ENCODE results near the gene OR52R1. TPM values are rescaled to one million over a fixed set of nuclear protein-coding genes. Genes with fewer than 3 reads are reported as not detected.
"Not testable (repeated sequence)": the region's sequence is repeated elsewhere in the genome, so short reads cannot be mapped to it uniquely, and the experiment has no call there.

OR52R1 gene
- not detected for total RNA-seq

DNA sequence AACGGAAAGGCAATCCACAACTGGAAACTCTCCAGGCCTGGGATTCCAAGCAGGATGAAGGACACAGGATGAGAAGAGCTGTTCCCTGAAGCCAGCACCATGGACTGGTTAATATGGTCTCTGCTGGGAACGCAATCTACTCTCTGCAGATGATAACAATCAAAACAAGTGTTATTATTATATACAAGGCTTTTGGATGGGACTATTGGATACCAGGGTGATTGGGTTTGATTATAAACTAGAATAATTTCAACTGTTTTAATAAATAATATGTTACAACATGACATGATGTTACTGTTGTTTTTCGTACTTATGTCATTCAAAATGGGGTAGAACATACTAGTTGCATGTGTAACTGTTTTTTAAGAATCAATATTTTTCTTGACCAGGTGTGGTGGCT lies at the start of gene OR52R1:
TSS of gene OR52R1 (minus strand) at position 101 of the 400 bp plus-strand sequence. CDS start at position 101, 0 bp downstream.
- CTCF ChIA-PET, result interaction anchor here (0.7 kb wide), 1 partner anchor 177 kb away, joined by 3 read pairs; no protein-coding TSS in a partner anchor
- POLR2A ChIA-PET, result no interaction called here

DNA sequence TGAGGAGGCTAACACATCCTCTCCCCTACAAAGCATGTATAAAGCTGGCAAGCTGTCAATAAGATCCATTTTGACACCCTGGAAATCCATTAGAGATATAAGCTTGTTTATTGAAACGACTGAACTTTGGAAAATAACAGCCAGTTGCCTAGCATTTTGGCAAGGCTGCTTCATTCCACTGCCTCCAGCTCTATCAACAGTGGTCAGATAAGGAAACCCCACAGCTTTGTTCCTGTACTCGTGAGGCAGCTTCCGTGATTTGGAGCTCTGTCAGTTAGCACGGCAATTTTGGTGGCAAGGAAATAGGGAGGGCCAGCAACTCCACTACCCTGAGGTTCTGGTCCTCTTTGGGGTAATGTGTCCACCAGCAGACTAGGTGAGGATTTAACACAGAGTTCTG lies 46.9 kb upstream of the OR52R1 start:
- POLR2A ChIA-PET, result no interaction called here

DNA sequence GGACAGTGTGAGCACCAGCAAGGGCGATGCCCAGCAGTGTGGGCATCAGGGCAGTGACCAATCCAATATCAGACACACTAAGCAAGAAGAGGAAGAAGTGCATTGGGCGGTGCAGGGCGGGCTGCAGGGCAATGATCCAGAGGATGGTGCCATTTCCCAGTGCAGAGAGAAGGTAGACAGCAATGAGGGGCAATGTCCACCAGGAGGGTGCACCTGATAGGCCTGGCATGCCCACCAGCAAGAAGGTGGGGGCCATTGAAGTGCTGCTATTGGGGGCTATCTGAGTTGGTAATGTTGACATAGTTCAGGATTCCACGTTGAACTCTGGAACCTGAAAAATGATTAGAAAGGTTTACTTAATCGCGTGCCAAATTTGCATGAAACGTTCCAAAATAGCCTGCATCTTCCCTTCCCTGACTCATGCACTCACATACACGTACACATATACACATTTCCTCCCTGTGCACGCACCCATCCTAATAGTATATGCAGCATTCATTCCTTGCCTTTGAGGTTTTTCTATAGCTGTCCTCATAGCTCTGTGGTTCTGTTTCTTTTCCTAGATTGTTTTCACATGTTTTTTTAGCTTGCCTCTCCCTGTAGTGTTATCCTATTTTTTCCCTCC lies 44.8 kb upstream of the OR52R1 start, which contains the start of gene OR51S1:
TSS of gene OR51S1 (minus strand) at position 301 of the 625 bp plus-strand sequence. CDS start at position 301, 0 bp downstream.
- CTCF ChIA-PET, result no interaction called here
- POLR2A ChIA-PET, result no interaction called here

More for the DNA sequence above, 46.9 kb upstream of the OR52R1 start:
- CTCF ChIA-PET, result no interaction called here

DNA sequence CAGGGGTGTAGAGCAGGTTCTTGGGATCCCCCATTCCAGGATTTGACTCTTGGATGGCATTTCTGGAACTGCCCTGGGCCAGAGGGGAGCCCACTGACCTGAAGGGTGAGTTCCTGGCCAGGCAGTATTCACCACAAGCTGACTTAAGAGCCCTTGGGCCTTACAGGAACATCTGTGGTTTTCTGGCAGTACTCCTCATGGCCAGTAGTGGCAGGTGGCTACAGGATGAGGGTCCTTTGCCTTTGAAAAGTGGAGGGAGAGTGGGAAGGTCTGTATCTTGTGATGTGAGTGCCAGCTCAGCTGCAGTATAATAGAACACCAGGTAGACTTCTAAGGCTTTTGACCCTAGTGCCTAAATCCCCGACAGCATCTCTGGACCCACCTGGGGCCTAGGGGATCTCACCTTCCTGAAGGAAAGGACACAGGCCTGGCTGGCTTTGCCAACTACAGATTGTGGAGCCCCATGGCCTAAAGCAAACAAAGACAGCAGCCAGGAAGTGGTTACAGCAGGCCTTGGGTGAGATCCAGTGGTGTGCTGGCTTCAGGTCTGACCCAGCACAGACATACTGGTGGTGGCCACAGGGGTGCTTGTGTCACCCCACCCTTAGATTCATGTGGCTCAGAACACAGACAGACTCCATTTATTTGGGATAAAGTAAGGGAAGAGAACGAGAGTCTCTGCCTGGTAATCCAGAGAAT lies 35.8 kb upstream of the OR52R1 start:
- POLR2A ChIA-PET, result no interaction called here
- CTCF ChIA-PET, result no interaction called here

DNA sequence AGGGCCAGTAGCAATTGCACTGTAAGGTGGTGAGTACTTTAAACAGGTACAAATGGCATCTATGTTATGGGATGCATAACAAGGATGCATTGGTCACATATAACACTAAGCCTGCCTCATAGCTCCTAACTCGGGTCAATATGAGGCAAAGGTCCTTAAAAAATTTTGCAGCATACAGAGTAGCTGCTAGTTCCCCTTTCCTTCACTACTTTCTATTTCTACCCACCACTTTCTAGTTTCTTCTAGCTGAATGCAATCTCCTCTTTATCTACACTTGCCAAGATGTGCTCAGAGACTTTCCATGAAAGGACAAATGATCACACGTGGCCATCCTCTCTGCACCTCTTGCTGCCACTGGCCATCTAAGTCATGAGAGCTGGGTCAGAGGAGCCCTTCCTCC lies 26.7 kb upstream of the OR52R1 start:
- ChIA-PET POLR2A (no interaction called here), CTCF (no interaction called here)

DNA sequence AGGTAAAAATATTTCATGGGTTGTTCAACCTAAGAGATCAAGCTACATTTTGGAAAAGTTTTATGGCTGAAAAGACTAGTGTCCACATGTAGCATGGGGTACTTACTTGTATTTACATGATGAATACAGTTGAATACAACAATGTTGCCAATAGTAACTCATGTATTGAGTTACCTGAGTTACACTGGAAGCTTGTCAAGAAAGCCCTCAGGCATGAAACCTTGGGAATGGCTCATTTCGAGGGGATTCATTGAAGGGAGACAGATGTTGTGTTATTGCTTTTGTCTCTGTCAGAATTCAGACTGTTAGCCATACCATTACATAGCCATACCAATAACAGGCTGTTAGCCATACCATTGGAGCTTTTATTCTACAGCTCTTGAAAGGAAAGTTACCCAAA lies 26.2 kb upstream of the OR52R1 start:
- ChIA-PET POLR2A (no interaction called here), CTCF (no interaction called here)

DNA sequence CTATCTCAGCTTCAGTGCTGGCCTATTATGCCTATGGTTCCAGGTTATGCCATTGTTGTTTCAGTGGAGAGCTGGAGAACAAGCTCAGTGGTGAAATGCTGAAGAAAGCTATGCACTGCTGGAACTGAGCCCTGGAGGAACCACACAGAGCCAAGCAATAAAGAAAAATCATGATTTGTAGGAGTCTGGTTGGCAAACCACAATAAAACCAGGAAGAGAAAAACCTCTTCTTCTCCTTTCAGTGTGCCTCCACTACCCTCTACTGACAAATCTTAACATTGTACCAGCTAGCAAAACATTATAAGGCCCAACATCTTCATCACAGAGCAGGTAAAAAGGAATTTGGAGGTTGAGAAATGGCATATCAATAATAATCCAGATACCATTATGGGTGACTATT lies 22.2 kb upstream of the OR52R1 start:
- POLR2A ChIA-PET, result no interaction called here
- CTCF ChIA-PET, result no interaction called here

DNA sequence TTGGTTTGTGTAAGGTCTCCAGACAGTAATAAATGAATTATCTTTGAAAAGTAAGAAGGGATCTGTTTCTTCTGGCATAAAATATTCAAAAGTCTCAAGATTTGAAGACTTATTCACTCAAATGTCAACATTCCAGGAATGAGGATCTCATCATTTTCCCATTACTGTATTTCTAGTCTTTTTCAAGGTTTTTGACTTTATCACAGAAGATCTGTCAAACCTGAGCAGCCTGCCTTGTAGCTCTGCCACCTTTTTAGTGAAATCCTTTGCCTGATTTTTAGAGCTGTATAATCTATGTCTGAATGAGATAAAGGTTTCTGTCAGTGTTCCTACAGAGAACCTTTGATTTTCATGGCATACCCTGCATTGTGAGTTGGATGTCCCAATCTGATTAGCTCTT lies 21.0 kb upstream of the OR52R1 start:
- ChIA-PET POLR2A (no interaction called here), CTCF (interaction anchor here (0.6 kb wide), 1 partner anchor 10 kb away, joined by 3 read pairs; no protein-coding TSS in a partner anchor)

DNA sequence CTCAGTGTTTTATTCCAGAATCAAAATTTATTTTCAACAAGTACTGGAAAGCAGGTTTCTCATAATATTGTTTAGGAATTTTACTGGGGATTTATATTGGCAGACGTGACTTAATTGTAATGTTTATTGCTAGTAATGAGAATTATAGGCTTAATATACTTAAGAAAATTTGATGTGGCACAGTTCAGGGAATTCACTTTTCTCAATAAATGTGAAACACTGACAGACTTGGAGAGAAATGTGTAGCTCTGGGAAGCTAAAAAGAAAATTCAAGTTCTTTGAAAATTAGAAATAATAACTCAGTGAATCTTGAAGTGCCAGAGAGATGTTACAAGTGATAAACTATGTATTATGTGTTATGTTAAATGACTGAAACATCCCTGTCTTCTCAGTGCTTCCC lies 16.8 kb upstream of the OR52R1 start, which contains the start of gene OR51F2:
TSS of gene OR51F2 (plus strand) at position 301 of the 400 bp plus-strand sequence. CDS start 101 bp downstream, outside the sequence.
- ChIA-PET POLR2A (no interaction called here), CTCF (no interaction called here)

DNA sequence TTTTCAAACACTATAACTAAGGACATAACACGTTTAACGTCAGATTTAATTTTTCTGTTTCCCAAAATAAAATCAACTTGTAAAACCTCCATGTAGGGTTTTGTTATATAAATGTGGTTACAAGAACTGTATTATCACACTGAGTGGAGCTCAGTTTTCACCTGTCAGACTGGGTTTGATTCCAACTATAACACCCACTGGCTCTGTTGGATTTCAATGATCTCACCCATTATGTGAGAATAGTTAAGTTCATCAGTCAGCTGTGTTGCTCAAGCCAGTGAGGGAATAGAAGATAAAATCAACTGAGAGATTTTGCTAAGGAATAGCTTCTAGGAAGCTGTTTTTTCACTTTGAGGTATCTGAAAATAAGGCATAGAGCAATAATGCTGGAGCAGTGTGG lies 5.1 kb upstream of the OR52R1 start:
- ChIA-PET CTCF (no interaction called here), POLR2A (no interaction called here)

DNA sequence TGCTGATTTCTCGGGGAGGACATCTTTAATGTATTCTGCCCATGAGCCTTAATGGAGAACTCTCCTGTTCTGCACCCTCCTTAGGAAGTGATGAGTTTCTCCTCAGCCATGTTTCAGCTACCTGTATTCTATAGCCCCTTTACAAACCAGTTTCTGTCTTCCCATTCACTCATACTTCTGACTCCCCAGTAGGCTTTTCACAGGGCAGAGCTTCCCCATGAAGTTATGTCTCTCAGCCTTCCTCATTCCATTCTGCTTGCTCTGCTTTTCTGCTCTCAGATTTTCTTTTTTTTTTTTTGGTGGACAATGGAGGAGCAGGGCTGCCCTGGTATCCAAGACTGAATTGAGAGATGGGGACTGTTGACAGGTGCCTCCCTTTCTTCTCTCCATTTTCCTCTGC lies 4.3 kb upstream of the OR52R1 start:
- ChIA-PET CTCF (no interaction called here), POLR2A (no interaction called here)

DNA sequence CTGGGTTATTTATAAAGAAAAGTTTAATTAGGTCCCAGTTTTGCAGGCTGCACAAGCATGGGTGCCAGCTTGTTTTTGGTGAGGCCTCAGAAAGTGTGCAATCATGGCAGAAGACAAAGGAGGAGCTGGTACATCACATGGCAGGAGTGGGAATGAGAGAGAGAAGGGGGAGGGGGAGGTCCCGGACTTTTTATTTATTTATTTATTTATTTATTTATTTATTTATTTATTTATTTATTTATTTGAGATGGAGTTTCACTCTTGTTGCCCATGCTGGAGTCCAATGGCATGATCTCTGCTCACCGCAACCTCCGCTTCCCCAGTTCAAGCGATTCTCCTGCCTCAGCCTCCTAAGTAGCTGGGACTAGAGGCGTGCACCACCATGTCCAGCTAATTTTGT lies 2.9 kb downstream of the OR52R1 start:
- CTCF ChIA-PET, POLR2A ChIA-PET: not testable (repeated sequence)

DNA sequence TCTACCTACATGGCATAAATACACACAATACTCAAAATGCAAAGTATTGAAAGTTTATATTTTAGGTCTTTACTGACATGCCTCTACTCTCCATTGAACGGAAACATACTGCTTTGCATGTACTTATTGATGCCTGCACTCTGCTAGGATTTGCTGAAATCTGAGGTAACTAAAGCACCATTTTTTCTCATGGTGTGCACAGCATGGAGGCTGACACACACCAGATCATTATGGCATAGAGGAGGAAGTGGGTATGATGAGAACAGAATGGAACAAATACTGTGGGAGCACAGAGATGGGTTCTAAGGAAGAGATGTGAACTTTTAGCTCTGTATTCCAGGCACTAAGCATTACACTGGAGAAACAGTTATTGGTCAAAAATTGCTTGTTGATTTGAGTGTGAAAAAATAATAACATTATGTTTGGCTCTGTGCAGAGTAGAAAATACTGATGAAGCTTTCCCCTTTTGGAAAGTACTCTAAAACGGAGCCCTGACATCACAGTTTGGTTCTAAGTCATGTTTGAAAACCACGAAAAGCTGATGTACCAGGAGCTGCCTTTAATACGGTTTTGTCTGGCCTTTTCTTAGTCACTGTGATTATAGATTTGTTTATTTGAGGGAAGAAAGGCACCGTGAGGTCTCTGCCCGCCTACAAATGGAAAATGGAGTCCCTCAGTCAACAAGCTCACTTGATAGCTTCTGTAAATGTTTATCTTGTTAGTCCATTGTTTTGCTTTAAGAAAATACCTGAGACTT lies 5.6 kb downstream of the OR52R1 start:
- ChIA-PET CTCF (no interaction called here), POLR2A (no interaction called here)

DNA sequence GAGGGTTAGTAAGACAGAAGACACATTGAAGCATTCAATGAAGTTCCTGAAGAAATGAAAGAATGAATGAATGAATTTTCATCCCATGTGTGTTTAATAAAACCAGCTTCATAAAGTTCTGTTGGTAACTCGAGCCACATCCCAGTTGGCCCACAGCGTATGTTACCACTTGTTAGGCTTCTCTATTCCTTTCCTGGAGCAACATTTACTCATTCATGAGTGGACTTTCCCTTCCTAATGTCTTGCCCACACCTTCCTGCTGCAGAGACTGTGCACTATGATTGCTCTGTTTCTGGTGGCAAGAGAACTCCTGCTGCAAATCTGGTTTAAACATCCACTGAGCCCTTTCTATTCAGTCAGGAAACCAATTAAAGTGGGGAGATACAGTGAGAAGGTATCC lies 7.0 kb downstream of the OR52R1 start:
- ChIA-PET POLR2A (no interaction called here), CTCF (no interaction called here)

DNA sequence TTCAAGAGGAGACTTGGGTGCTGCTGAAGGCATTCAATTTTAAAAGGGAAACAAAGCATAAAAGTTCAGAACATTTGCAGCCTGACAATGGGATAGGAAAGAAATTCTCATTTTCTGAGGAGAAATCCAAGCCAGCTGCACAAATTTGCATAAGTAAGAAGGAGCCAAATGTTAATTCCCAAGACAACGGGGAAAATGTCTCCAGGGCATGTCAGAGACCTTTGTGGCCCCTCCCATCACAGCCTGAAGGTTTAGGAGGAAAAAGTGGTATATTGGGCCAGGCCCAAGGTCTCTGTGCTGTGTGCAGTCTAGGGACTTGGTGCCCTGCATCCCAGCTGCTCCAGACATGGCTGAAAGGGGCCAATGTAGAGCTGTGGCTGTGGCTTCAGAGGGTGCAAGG lies 21.7 kb downstream of the OR52R1 start:
- CTCF ChIA-PET, result no interaction called here

DNA sequence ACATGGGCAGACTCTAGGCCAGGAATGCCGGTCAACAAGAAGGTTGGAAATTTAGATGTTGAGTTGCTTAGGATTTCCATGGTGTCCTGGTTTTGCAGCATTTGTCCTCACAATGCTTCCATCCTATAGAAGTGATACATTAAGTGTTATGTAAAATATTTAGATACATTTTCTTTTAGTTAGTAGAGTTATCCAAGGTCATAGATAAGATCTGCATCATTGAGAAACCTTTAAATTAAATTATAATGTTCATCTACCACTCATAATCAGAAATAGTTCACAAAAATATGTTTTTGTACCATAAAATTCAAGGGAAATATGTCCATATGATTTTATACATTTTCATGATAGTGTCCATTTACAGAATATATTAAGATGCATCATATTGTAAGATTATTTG lies 34.3 kb downstream of the OR52R1 start, which contains the start of gene OR51F1:
TSS of gene OR51F1 (minus strand) at position 101 of the 400 bp plus-strand sequence. CDS start at position 101, 0 bp downstream.
- ChIA-PET CTCF (no interaction called here), POLR2A (no interaction called here)

More for the DNA sequence above, 21.7 kb downstream of the OR52R1 start:
- POLR2A ChIA-PET, result no interaction called here

DNA sequence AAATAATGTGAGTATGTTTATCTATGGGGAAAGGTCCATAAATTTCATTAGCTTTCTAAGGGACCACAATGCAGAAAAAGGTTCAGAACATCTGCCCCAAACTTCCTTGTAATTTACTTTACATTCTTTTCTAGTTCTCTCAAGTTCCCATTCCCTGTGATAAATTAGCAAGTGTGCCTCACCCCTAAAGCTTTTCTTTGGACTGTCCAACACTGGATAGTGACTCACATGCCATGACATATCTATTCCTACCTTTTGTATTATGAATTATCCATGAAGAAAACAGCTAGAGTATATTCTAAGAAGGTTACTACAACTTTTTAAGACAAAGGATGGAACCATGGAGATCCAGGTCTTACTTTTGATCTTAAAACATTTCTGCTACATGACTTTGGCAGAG lies 36.1 kb downstream of the OR52R1 start:
- ChIA-PET CTCF (no interaction called here), POLR2A (no interaction called here)

DNA sequence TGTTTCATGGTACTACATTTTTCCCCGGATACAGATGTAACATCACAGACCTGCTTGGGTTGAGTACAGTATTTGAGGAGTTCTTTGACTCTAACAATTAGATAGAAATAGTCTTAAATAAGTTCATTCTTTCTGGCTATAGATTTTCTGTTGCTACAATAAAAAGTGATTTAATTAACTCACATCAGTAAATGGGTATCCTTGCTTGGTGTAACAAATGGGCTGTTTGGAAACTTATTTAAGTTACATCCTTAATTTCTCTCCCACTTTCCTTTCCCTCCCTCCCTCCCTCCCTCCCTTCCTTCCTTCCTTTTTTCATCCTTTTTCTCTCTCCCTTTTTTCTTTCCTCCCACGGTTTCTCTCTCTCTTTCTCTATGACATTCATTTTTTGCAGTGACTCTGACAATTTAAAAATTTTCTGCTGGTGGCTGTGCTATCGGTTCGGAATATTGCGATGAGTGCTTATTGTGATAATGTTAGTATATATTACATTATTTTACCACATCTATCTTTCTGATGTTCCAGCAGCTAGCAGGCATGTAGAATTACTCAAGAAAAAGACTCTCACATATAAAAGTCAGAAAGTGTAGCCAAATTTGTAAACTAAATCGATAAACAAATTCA lies 37.6 kb downstream of the OR52R1 start:
- CTCF ChIA-PET, result no interaction called here

DNA sequence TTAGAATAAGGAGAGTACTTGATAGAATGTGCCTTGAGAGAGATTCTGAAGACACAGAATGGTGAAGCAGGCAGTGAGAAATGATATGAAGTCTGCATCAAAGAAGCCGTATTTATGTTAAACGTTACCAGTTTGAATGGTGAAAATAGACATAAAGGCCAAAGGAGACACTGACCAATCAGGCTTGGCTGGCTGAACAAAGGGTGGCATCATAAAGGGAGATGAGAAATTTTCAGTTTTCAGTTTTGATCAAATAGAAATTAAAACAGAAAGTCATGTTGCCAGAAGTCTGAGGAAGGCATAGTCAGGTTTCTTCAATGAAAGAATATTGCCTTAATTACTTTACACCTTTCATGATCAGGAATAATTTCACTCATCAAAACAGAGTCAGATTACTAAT lies 41.1 kb downstream of the OR52R1 start:
- POLR2A ChIA-PET, result no interaction called here

More for the DNA sequence above, 37.6 kb downstream of the OR52R1 start:
- POLR2A ChIA-PET, result no interaction called here

More for the DNA sequence above, 41.1 kb downstream of the OR52R1 start:
- CTCF ChIA-PET, result no interaction called here
